Right lobe of liver (tissue), 6 donors: ENCODE measurements around the gene CPN2. TPM values are rescaled to one million over a fixed set of nuclear protein-coding genes. Genes with fewer than 3 reads are reported as not detected.

Source experiments
- ATAC-seq, 4 donors: fragments of 200-7000 bp; cut with Tn5 transposase; one replicate each; pipeline ENCODE4 v1.9.1; 2020; ENCODE audit warnings: mild to moderate bottlenecking in 4 of 4, moderate library complexity in 4 of 4
- DNase-seq, 3 donors: peaks; one replicate each; pipeline ENCODE4 v3.0.0-alpha.2; 2020
- H3K27ac ChIP-seq, 3 donors: fragments of 200-600 bp; one replicate each; pipeline ENCODE4 v1.8.0; 2022
- H3K27me3 ChIP-seq, 2 donors: fragments of 200-600 bp; one replicate each; pipeline ENCODE4 v1.8.0; 2022
- H3K36me3 ChIP-seq, 4 donors: fragments of 200-600 bp; sonication (generic) in 1 of 4; one replicate each; pipeline versions ENCODE4 v1.5.1 to v1.8.0; 2017 to 2022; ENCODE audit warnings: control low read depth in 1 of 4
- H3K4me1 ChIP-seq, 4 donors: fragments of 200-600 bp; sonication (generic) in 1 of 4; one replicate each; pipeline versions ENCODE4 v1.5.1 to v1.8.0; 2017 to 2022; ENCODE audit warnings: control low read depth in 1 of 4
- H3K4me3 ChIP-seq, 3 donors: fragments of 200-600 bp; one replicate each; pipeline ENCODE4 v1.8.0; 2022
- H3K9me3 ChIP-seq, 4 donors: fragments of 200-600 bp; sonication (generic) in 1 of 4; one replicate each; pipeline versions ENCODE4 v1.5.1 to v1.8.0; 2017 to 2022; ENCODE audit warnings: control low read depth in 1 of 4
- CTCF ChIP-seq, 4 donors: fragments of 200-600 bp in 3 of 4; fragments of 450-650 bp in 1 of 4; IDR thresholded peaks; one replicate each; pipeline versions ENCODE4 v1.5.1 to v1.8.0; 2016 to 2022; ENCODE audit warnings: antibody characterized with exemption in 4 of 4, mild to moderate bottlenecking in 2 of 4
- POLR2A ChIP-seq: fragments of 450-650 bp; IDR thresholded peaks from one replicate; pipeline ENCODE4 v1.6.1; 2017; ENCODE audit warnings: antibody characterized with exemption, mild to moderate bottlenecking
- WGBS: methylation state at CpG from one replicate; pipeline ENCODE4 v1.1.6; 2018; ENCODE audit warnings: low coverage, low lambda C conversion rate; ENCODE audit not compliant: insufficient coverage; ENCODE audit errors: missing lambda C conversion rate; 5-methylcytosine and 5-hydroxymethylcytosine counted together
- intact Hi-C, 2 donors: fragments of 100-400 bp; cut with DNase I; formaldehyde crosslinking; loops; one replicate each; pipeline versions ENCODE4 v1.11.2 to v1.14.1; 2022
- total RNA-seq, 6 experiments: library from RNA; depleted of rRNA in 2 of 6; stranded (reverse); fragments of >200 nt in 2 of 6; fragmentation: NEBNext Ultra II Directional in 3 of 6; extraction: Animal tissue kit (Norgen Biotek cat#: 25700) in 3 of 6; gene quantifications; one replicate each; pipeline versions ENCODE4 v1.1.0 to v1.2.4, GENCODE V29; 2016 to 2023
- donor health status: DM: no; HTN: yes; CAD: no.
- donor health status: DM: no; HTN: no; CAD: no.
- donor health status: DM: no; HTN: no; CAD: no.
- donor health status: DM: no; HTN: yes; CAD: no.
- donor health status: DM: no; HTN: yes; CAD: no.

The CPN2 gene
- total RNA-seq, 6 experiments from 2014 or later: 173 to 307 (median 202) TPM

- H3K27me3 ChIP-seq: no peaks in the 10 kb centered on the region
- intact Hi-C loops: no loop called here
- ATAC-seq (no peak), DNase-seq (no peak)
- no peak overlapping the region for H3K4me3 ChIP-seq
- TF ChIP-seq POLR2A (no peak), CTCF (IDR thresholded peaks at IDR 0.05) (no peak)
- WGBS: 66% methylated on average over 9 of the region's 10 CpGs
- H3K9me3 ChIP-seq: no peaks in the 10 kb centered on the region
- H3K27ac ChIP-seq: no peak overlapping the region
- no peaks in the 10 kb centered on the region for H3K36me3 ChIP-seq
- no peaks in the 10 kb centered on the region for H3K4me1 ChIP-seq
Measured at GRCh38 chr3:194370753-194371152, 19.6 kb upstream of the CPN2 start.

- intact Hi-C loops: no loop called here
- TF ChIP-seq POLR2A (no peak), CTCF (IDR thresholded peaks at IDR 0.05) (peak in 2 of 4 donors; percentile 7 to 13)
- H3K9me3 ChIP-seq: no peaks in the 10 kb centered on the region
- H3K27me3 ChIP-seq: no peaks in the 10 kb centered on the region
- H3K36me3 ChIP-seq: no peaks in the 10 kb centered on the region
- H3K4me3 ChIP-seq: no peak within 1 kb of the TSS
- 0% methylated on average over 7 of the region's 21 CpGs for WGBS
- H3K27ac ChIP-seq: no peak within 1 kb of the TSS
- peak; percentile 67 to 92 (median 78) for ATAC-seq
- H3K4me1 ChIP-seq: peaks cover 0 to 2% (median 0%) of the 10 kb centered on the region in 4 donors
- DNase-seq: peak in 1 of 3 donors; percentile 44
Measured at GRCh38 chr3:194369522-194370279, 18.6 kb upstream of the CPN2 start, which contains the start of gene LRRC15. Gene LRRC15, minus strand, starts transcription at chr3:194369743. Its CDS starts 8,700 bp downstream, at chr3:194361043.

- Histone ChIP-seq H3K4me3 (no peak overlapping the region), H3K27me3 (no peaks in the 10 kb centered on the region), H3K27ac (no peak overlapping the region), H3K9me3 (no peaks in the 10 kb centered on the region), H3K4me1 (peaks cover 0 to 9% (median 0%) of the 10 kb centered on the region in 4 donors), H3K36me3 (no peaks in the 10 kb centered on the region)
- intact Hi-C loops: no loop called here
- ATAC-seq (no peak), DNase-seq (no peak)
- 75% methylated on average over 5 of the region's 6 CpGs for WGBS
- no peak for TF ChIP-seq CTCF (IDR thresholded peaks at IDR 0.05)
- TF ChIP-seq POLR2A: no peak
Measured at GRCh38 chr3:194368918-194369317, 17.8 kb upstream of the CPN2 start.

DNA sequence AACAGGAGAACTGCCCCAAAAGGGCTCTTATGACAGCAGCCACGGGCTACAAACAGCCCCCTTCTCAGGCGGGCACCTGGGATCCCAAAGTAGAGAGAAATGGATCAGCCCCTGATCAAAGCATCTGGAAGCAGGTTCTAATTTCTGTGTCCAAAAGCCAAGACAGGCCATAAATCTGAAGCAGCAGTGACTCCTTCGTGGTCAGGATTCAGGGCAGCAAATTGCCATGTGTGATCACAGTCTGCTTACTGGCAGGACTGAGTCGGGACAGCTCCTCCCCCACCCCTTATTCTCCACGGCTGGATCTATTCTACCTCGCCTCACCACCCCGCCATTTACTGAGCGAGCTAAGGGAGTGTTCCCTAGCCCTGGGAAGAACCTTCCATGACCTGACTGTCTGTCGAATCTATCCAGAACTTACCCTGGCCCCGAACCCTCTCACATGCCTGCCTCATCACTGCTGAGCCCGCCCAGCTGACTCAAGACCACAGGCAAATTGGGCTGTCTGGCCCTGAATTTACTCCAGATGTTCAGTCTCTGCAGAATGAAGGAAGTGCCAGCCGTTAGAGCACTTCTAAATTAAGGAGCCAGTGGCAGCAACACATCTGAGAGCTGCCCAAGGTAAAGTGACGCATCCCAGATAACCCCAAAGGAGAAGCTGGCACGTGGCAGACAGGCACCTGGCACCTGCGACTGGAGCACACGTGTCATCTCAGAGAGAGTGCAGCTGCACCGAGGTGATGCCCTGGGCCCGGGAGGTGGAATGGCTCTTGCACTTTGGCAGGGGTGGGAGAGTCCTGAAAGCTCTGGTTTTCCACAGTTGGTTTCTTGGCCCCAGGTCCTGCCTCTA lies 17.1 kb upstream of the CPN2 start:
- Histone ChIP-seq H3K9me3 (no peaks in the 10 kb centered on the region), H3K4me3 (no peak overlapping the region), H3K36me3 (no peaks in the 10 kb centered on the region), H3K27ac (no peak overlapping the region), H3K4me1 (peaks cover 0 to 9% (median 0%) of the 10 kb centered on the region in 4 donors), H3K27me3 (no peaks in the 10 kb centered on the region)
- no peak for TF ChIP-seq POLR2A
- TF ChIP-seq CTCF (IDR thresholded peaks at IDR 0.05): no peak
- intact Hi-C loops: no loop called here
- WGBS: 64% methylated on average over 8 of the region's 18 CpGs
- DNase-seq: no peak
- ATAC-seq: no peak
